SIG-M5 treated with dmso at 0.1 percent for 504 hours (cell line): Measurements from ENCODE around the gene ATP6V1F.

Source experiments
- DNase-seq: peaks from one replicate; lab custom pipeline; 2025; ENCODE audit not compliant: unreplicated experiment; lab: John Stamatoyannopoulos, UW

ATP6V1F gene

GRCh38 chr7:128862571-128863432, at the start of gene ATP6V1F:
Gene ATP6V1F, plus strand, starts transcription at chr7:128862856. Its CDS starts 49 bp downstream, at chr7:128862905.
- peak; percentile 93 for DNase-seq

DNA sequence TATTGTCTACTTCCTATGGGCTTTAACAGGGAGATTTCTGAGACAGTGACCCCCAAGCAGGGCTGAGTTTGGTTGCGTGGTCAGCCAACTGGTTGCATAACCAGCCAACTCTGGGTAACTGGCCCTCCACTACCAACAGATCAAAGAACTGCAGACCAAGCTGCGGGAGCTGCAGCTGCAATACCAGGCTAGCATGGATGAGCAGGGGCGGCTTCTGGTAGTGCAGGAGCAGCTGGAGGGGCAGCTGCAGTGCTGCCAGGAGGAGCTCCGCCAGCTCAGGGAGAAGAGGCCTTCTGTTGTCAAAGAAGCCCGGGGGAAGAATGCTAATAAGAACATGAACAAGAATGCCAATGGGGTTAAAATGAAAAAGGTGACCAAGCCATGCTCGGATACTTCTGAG, 48.2 kb upstream of the ATP6V1F start:
- DNase-seq: no peak

DNA sequence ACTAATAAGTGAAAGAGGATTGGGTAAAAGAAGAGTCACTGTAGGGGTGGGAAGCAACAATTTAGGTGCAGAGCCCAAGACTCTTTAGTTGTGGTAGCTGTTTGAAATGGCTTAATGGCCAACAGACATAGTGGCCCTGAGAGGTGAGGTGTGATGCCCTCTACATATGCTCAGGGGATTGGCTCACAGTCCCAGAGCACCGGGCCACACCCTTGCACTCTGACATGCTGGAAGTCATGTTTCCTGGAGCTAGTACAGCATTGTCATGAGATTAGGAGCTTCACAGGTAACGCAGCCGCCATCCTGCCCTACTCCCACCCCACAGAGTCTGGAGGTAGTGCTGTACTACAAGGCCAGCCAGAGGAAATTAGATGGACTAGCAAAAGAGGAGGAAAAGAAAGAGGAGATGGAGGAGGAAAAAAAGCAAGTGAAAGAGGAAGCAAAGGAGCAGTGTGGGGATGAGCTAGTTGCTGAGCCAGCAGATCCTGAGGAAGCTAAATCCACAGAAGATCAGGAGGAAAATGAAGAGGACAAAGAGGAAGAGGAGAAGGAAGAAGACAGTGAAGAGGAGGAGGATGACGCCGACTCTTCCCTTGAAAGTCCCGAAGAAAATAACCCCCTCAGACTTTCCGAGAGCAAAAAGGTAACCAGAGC, 47.2 kb upstream of the ATP6V1F start:
- DNase-seq: peak; percentile 16

DNA sequence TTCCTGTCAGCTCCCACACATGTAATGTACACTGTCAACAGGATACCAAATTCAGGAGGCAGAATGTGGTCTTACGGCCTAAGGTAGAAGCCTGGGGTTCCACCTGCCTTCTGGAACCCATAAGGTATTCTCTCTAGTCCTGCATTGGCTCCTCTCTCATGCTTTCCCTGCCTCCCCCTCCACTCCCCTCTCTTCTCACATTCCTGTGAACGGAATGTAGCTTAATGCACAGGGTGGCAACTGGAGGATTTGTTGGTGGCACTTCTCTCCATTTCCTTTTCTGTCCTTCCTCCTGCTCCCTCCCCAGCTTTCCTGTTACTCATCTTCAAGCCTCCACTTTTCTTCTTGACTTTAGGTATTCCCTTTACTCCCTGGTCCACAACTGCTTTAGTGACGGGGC, 44.0 kb upstream of the ATP6V1F start:
- no peak for DNase-seq

DNA sequence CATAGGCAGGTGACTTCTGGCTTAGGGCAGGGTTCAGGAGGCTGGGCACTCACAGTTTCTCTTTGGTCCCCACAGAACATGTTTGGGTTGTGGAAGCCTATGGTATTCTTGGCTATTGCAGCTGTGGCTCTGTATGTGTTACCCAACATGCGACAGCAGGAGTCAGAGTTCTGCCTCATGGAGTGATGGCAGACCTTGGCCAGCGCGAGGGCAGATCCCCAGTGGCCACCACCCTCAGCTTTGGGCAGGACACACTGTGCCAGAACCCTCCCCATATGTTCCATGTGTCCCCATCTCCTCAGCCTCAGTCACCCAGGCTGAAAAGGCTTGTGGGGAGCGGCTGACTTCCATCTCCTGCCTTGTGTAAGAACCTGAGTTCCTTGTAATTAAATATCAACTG, 40.9 kb upstream of the ATP6V1F start:
- no peak for DNase-seq

GRCh38 chr7:128826512-128826911, 36.1 kb upstream of the ATP6V1F start:
- DNase-seq: no peak

GRCh38 chr7:128826916-128827247, 35.8 kb upstream of the ATP6V1F start:
- no peak for DNase-seq

GRCh38 chr7:128827248-128827958, 35.3 kb upstream of the ATP6V1F start:
- no peak for DNase-seq

GRCh38 chr7:128827971-128828711, 34.5 kb upstream of the ATP6V1F start:
- no peak for DNase-seq

DNA sequence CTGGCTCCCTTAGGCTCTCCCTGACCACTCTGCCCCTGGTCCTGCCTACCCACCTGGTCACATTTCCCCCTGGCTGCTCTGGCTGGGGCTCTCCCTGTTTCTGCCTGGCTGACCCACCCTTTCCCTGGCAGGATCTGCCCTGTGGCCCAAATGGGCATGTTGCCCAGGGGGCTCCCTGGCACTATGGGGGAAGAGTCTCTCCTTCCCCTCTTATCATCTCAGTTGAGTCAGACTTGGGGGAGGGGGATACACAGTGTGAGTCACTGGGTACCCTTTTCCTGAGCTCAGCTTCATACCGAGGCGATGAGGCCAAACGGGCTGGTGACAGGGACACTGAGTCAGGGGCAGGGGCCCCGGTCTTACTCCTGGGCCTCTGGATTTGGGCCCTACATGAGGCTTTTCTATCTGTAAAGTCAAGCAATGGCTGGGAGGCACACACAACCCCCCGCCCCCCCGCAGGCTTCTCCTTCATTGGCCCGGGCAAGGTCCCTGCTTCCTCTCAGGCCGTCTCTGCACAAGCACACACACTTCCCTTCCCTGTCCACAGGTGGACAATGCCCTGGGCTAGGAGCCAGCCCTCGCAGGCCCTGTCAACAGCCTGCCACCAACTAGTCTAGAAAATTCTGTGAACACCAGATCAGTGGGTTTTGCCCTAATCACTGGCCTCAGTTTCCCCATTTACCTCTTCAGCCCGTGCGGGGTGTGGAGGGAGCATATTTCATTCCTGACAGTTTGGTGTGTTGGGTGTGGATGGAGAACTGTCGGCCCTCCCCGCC, 33.1 kb upstream of the ATP6V1F start:
- DNase-seq: no peak

GRCh38 chr7:128830231-128831177, 32.2 kb upstream of the ATP6V1F start, which contains the start of gene FLNC:
Gene FLNC, plus strand, starts transcription at chr7:128830406. Its CDS starts 232 bp downstream, at chr7:128830638.
- no peak for DNase-seq

DNA sequence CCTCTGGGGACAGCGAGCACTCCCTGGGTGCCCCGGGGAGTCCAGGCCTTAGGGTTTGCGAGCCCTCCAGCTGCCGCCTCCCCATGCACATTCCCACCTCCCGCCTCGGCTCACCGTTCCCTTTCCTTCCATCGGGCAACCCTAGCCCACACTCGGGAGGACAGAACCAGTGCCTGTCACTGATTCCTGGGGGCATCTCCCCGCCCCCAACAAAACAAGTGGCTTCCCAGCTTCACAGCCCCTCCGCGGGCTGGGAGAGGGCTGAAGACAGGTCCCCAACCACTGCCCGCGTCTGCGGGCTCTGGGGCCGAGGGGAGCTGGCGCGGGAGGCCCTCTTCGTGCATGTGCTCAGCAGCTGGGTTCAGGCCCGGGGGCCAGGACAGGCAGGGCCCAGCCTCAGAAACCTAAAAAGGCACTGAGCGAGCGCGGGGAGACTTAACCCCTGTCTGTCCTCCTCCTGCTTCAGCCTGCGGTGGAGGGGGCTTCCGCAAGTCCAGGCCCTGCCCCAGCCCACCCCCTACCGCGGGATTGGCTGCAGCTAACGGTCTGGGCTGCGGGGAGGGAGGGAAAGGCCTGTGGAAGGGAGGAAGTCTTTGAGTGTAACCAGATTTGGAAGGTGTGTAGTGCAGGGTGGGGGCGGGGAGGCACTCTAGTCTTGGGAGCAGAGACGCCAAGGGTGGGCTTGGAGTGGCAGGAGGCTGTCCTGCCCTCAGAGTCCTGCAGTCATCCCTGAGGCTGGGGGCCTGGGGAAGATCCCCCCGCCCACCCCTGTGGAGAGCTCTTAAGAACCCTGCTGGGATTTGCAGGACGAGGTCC, 31.3 kb upstream of the ATP6V1F start:
- DNase-seq: no peak

- no peak for DNase-seq
Observed at GRCh38 chr7:128831994-128832879, 30.4 kb upstream of the ATP6V1F start.

- no peak for DNase-seq
Observed at GRCh38 chr7:128832880-128833147, 29.8 kb upstream of the ATP6V1F start.

GRCh38 chr7:128833148-128833945, 29.3 kb upstream of the ATP6V1F start:
- DNase-seq: peak; percentile 38

DNA sequence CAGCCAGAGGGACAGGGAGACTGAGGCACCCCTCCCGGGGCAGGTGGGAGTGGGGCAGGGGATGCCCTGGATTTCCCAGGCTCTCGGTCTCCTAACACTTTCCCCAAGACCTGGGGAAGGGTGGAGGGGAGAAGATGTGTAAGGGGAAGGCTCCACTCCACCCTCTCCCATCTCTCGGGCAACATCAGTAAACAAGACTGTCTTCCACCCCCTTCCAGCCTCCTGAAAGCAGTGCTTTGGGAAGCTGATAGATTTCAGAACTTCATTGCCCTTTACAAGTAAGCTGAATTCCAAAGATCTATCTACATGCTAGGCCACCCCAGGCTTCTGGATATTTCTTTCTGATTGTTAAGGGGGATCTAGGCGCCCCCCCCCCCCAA, 28.7 kb upstream of the ATP6V1F start:
- DNase-seq: no peak

- no peak for DNase-seq
Observed at GRCh38 chr7:128835231-128835751, 27.4 kb upstream of the ATP6V1F start.
